Measurements from ENCODE around the gene PKNOX1. TPM values are rescaled to one million over a fixed set of nuclear protein-coding genes. Genes with fewer than 3 reads are reported as not detected.
"Not testable (repeated sequence)": the region's sequence is repeated elsewhere in the genome, so short reads cannot be mapped to it uniquely, and the experiment has no call there.

The PKNOX1 gene
- total RNA-seq, 1 experiment from 2014 or later, result 43.4 TPM

DNA sequence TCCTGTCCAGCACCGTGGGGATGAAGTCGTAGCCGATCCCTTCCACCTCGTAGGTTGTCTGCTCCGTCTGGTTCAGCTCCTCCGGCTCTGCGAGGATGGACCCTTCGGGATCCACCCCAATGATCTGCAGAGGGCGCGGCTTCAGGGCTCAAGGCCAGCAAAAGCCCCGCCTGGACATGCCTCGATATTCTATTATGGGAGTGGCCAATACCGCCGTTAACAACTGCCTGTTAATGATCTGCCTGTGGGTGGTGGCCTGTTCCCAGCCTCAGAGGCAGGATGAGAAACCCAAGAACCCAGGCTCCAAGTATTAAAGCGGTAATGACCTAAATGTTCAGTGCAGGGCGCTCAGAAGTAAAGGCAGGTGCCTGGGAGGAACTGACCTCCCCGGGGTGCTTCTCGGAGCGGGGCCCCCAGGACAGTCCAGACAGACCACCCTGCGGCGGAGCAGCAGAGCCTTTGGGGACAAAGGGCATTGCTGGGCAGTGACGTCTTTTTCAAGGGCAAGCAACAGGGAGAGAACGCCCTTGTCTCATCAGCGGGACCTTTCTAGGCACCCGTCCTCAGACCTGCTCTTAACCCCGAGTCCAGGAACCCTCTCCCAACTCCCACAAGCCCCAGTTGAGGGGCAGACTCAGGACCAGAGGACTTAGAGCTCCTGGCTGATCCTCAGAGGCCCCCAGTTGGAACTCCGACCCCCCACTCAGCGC lies 88.7 kb downstream of the PKNOX1 start:
- H3K4me3 Mint-ChIP-seq; H2BK5ac ChIP-seq (ENCODE audit: insufficient read length, low read length); H3K36me3 Mint-ChIP-seq (ENCODE audit: insufficient read depth in 1 of 3, low read depth in 3 of 3); H3K27me3 ChIP-seq (ENCODE audit: insufficient read depth, low read length); H3T11ph ChIP-seq (ENCODE audit: low read length); H3K23me2 ChIP-seq (ENCODE audit: insufficient read length, low read depth, low read length, poor library complexity, severe bottlenecking); H3K4me1 ChIP-seq (ENCODE audit: insufficient read depth, low read length); H3K79me1 ChIP-seq (ENCODE audit: insufficient read depth, low read depth, low read length, poor library complexity, severe bottlenecking); H3K23ac ChIP-seq (ENCODE audit: insufficient read length, low read depth, low read length); H3K9me3 Mint-ChIP-seq; H3K27ac Mint-ChIP-seq; H3K14ac ChIP-seq (ENCODE audit: insufficient read depth, low read length); H3K4ac ChIP-seq (ENCODE audit: low read depth, low read length); H3K4me2 ChIP-seq (ENCODE audit: insufficient read depth, insufficient read length, low read length); H4K91ac ChIP-seq (ENCODE audit: insufficient read length, low read depth, low read length); H3K27me3 Mint-ChIP-seq (ENCODE audit: low read depth); H3K18ac ChIP-seq (ENCODE audit: insufficient read length, low read depth, low read length); H4K20me1 ChIP-seq (ENCODE audit: control insufficient read depth, insufficient read depth, insufficient read length); H4K8ac ChIP-seq (replicated peaks; ENCODE audit: insufficient read length, low read depth, low read length); H2AFZ ChIP-seq (ENCODE audit: low read length); DNase-seq; H3K27ac ChIP-seq (ENCODE audit: insufficient read length, low read depth, low read length); H3K79me2 ChIP-seq (ENCODE audit: insufficient read depth, low read length); H2BK12ac ChIP-seq (ENCODE audit: insufficient read length, low read depth, low read length); H3K4me1 Mint-ChIP-seq; H2AK5ac ChIP-seq (ENCODE audit: insufficient read length, low read length); H2BK120ac ChIP-seq (ENCODE audit: low read depth, low read length, poor library complexity, severe bottlenecking); H3K56ac ChIP-seq (ENCODE audit: insufficient read length, low read depth, low read length); H3K9me3 ChIP-seq (ENCODE audit: control insufficient read depth, low read depth, low read length); H2BK15ac ChIP-seq (ENCODE audit: low read depth, low read length); H4K5ac ChIP-seq (ENCODE audit: insufficient read length, low read depth, low read length); H2BK20ac ChIP-seq (ENCODE audit: low read depth, low read length, poor library complexity, severe bottlenecking); H3K9ac ChIP-seq (ENCODE audit: extremely low read depth, insufficient read length, low read length): not testable (repeated sequence)
- WGBS (ENCODE audit: extremely low coverage, insufficient read length, low lambda C conversion rate), result no CpG with 5 or more reads among the region's 28 CpGs

GRCh38 chr21:43064265-43064917 lies 90.0 kb downstream of the PKNOX1 start:
- H3K4me1 ChIP-seq (ENCODE audit: insufficient read depth, low read length); DNase-seq; H3K27me3 Mint-ChIP-seq (ENCODE audit: low read depth); H2BK5ac ChIP-seq (ENCODE audit: insufficient read length, low read length); H3K14ac ChIP-seq (ENCODE audit: insufficient read depth, low read length); H2AK5ac ChIP-seq (ENCODE audit: insufficient read length, low read length); H3K56ac ChIP-seq (ENCODE audit: insufficient read length, low read depth, low read length); H3K27me3 ChIP-seq (ENCODE audit: insufficient read depth, low read length); H3K23ac ChIP-seq (ENCODE audit: insufficient read length, low read depth, low read length); H2BK20ac ChIP-seq (ENCODE audit: low read depth, low read length, poor library complexity, severe bottlenecking); H3K36me3 Mint-ChIP-seq (ENCODE audit: insufficient read depth in 1 of 3, low read depth in 3 of 3); H3T11ph ChIP-seq (ENCODE audit: low read length); H4K5ac ChIP-seq (ENCODE audit: insufficient read length, low read depth, low read length); H4K20me1 ChIP-seq (ENCODE audit: control insufficient read depth, insufficient read depth, insufficient read length); H3K23me2 ChIP-seq (ENCODE audit: insufficient read length, low read depth, low read length, poor library complexity, severe bottlenecking); H4K91ac ChIP-seq (ENCODE audit: insufficient read length, low read depth, low read length); H2BK15ac ChIP-seq (ENCODE audit: low read depth, low read length); H3K9me3 ChIP-seq (ENCODE audit: control insufficient read depth, low read depth, low read length); H3K27ac ChIP-seq (ENCODE audit: insufficient read length, low read depth, low read length); H3K4me3 Mint-ChIP-seq; H3K27ac Mint-ChIP-seq; H2BK12ac ChIP-seq (ENCODE audit: insufficient read length, low read depth, low read length); H3K4me1 Mint-ChIP-seq; H4K8ac ChIP-seq (replicated peaks; ENCODE audit: insufficient read length, low read depth, low read length); H3K9me3 Mint-ChIP-seq; H2AFZ ChIP-seq (ENCODE audit: low read length); H3K79me2 ChIP-seq (ENCODE audit: insufficient read depth, low read length); H3K79me1 ChIP-seq (ENCODE audit: insufficient read depth, low read depth, low read length, poor library complexity, severe bottlenecking); H3K4me2 ChIP-seq (ENCODE audit: insufficient read depth, insufficient read length, low read length); H3K9ac ChIP-seq (ENCODE audit: extremely low read depth, insufficient read length, low read length); H3K4ac ChIP-seq (ENCODE audit: low read depth, low read length); H2BK120ac ChIP-seq (ENCODE audit: low read depth, low read length, poor library complexity, severe bottlenecking); H3K18ac ChIP-seq (ENCODE audit: insufficient read length, low read depth, low read length): not testable (repeated sequence)
- WGBS (ENCODE audit: extremely low coverage, insufficient read length, low lambda C conversion rate), result no CpG with 5 or more reads among the region's 22 CpGs

Measured in H9 (cell line).